ENCODE data around the gene ZDHHC1.
"Not testable (repeated sequence)": the region's sequence is repeated elsewhere in the genome, so short reads cannot be mapped to it uniquely, and the experiment has no call there.

Gene ZDHHC1

DNA sequence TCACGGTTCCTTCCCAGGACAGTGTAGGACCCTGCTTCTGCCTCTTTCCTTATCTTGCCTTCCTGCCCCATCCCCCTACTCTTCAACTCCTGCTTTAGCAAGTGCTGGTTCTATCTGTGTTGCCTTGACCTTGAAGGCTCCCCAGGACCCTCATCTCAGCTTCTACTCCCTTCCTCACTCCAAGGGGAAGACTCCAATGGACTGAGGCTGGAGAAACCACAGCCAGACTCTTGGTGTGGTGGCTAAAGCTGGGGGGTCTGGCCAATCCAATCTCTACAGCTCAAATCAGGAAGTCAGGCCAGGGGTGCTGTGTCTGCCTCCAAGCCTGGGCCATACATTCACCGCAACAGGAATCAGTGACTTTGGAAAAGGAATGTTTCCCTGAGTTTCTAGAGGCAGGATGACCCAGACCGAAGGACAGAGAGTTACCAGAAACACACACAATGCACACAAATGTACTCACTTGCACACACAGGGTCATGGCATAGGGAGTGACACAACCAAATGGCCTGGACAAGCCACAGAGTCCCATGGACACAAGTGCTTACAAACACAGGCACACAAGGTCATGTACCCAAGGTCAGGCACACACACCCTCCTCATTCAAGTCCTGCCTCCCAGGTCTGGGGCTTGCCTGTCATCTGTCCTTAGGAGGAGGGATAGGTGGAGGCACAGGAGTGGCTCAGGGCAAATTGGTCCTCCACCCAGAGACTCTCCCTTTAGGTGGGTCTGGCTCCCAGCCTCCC lies 12.9 kb upstream of the ZDHHC1 start:
- Mint-ChIP-seq H3K9me3 (no peaks in the 10 kb centered on the region), H3K4me3 (peak overlapping the region; percentile 49 to 70), H3K27ac (no peak overlapping the region), H3K27me3 (peaks cover 77% of the 10 kb centered on the region), H3K4me1 (peaks cover 33% of the 10 kb centered on the region)
- ATAC-seq (no peak), DNase-seq (no peak)

GRCh38 chr16:67428146-67428731 lies 12.0 kb upstream of the ZDHHC1 start:
- DNase-seq = peak; percentile 62 to 71
- no peak overlapping the region for H3K27ac Mint-ChIP-seq
- H3K4me3 Mint-ChIP-seq = no peak overlapping the region
- H3K9me3 Mint-ChIP-seq = no peaks in the 10 kb centered on the region
- ATAC-seq = peak; percentile 79
- H3K4me1 Mint-ChIP-seq = peaks cover 33% of the 10 kb centered on the region
- H3K27me3 Mint-ChIP-seq = peaks cover 74% of the 10 kb centered on the region

DNA sequence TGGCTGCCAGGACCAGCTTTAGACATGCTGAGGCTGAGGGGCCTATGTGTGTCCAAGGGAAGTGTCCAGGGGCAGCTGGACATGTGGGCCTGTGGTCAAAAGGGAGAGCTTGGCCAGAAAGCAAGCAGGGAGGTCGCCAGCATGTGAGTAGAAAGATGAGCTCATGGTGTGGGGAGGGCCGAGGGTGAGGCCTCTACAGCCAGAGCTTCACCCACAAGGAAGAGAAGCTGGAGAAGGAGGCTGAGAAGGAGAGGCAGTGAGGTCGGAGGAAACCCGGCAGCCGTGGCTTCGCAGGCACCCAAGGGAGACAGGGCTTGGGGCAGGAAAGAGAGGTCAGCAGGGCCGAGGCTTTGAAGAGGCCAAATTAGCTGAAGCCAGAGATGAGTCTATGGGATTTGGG lies 10.7 kb upstream of the ZDHHC1 start:
- ATAC-seq = no peak

DNA sequence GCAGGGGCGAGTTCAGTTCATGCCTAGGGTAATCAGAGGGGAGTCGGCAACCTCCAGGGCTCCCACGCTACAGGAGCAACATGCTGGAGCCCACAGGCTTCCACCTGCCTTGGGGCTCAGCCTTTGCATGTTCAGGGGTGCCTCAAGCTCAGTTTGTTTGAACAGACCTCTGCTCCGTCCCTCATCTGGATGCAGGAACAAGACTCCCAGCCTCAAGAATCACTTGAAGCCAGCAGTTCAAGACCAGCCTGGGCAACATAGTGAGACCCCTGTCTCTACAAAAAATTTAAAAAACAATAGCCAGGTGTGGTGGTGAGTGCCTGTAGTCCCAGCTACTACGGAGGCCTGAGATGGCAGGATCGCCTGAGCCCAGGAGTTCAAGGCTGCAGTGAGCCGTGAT lies 9.7 kb upstream of the ZDHHC1 start:
- ATAC-seq (no peak), DNase-seq (no peak)
- H3K27me3 Mint-ChIP-seq = peaks cover 60% of the 10 kb centered on the region
- no peaks in the 10 kb centered on the region for H3K9me3 Mint-ChIP-seq
- no peak overlapping the region for H3K27ac Mint-ChIP-seq
- H3K4me1 Mint-ChIP-seq = peaks cover 20% of the 10 kb centered on the region
- no peak overlapping the region for H3K4me3 Mint-ChIP-seq

More for the DNA sequence above, 10.7 kb upstream of the ZDHHC1 start:
- DNase-seq = no peak
- H3K9me3 Mint-ChIP-seq = no peaks in the 10 kb centered on the region
- H3K27ac Mint-ChIP-seq = no peak overlapping the region
- peaks cover 69% of the 10 kb centered on the region for H3K27me3 Mint-ChIP-seq
- no peak overlapping the region for H3K4me3 Mint-ChIP-seq
- peaks cover 25% of the 10 kb centered on the region for H3K4me1 Mint-ChIP-seq

DNA sequence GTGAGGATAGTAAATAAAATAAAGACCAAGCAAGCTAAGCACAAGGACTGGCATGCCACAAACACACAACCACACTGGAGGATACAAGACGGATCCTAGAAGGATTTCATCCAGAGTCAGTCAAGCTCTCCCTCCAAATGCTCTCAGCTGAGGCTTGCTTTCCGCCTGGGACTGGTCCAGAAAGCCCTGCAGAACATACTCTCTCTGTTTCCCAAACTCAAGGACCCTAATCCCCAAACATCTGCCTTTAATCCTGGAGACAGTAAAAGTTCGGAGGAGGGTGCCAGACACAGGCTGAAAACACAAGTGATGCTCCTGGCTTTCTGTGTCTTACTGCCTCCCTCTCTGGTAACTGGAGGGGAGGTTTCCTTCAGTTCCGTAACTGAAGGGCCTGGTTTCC lies 9.3 kb upstream of the ZDHHC1 start:
- Mint-ChIP-seq H3K27ac (no peak overlapping the region), H3K27me3 (peaks cover 60% of the 10 kb centered on the region), H3K4me1 (peaks cover 19% of the 10 kb centered on the region), H3K9me3 (no peaks in the 10 kb centered on the region), H3K4me3 (no peak overlapping the region)
- no peak for DNase-seq
- ATAC-seq = no peak

- Mint-ChIP-seq H3K27me3 (peaks cover 54% of the 10 kb centered on the region), H3K4me1 (peaks cover 14% of the 10 kb centered on the region), H3K9me3 (no peaks in the 10 kb centered on the region), H3K27ac (no peak overlapping the region), H3K4me3 (no peak overlapping the region)
- DNase-seq (no peak), ATAC-seq (no peak)
Measured at GRCh38 chr16:67425061-67425460, 8.8 kb upstream of the ZDHHC1 start.

DNA sequence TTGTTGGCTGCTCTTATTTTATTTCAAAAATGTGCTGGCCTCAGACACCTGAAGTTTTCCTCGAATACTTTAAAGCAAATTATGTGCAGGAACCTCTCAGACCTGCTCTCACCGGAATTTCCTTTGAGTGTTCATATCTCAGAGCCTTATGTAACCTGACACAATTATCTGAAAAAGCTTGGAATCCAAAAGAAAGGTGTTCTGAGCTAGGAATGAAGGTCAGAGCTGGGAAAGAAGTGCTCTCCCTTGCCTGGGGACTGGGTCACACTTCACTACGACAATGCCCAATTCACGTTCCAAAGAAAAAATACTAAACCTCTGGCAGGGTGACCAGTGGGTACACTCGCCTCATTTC lies 8.0 kb upstream of the ZDHHC1 start:
- no peaks in the 10 kb centered on the region for H3K9me3 Mint-ChIP-seq
- no peak overlapping the region for H3K27ac Mint-ChIP-seq
- DNase-seq (no peak), ATAC-seq (no peak)
- no peak overlapping the region for H3K4me3 Mint-ChIP-seq
- peaks cover 53% of the 10 kb centered on the region for H3K27me3 Mint-ChIP-seq
- H3K4me1 Mint-ChIP-seq = peaks cover 7% of the 10 kb centered on the region

- Mint-ChIP-seq H3K9me3 (no peaks in the 10 kb centered on the region), H3K27ac (no peak overlapping the region), H3K27me3 (peaks cover 51% of the 10 kb centered on the region), H3K4me3 (no peak overlapping the region), H3K4me1 (peaks cover 5% of the 10 kb centered on the region)
- no peak for ATAC-seq
- DNase-seq = no peak
Measured at GRCh38 chr16:67423611-67424260, 7.5 kb upstream of the ZDHHC1 start.

GRCh38 chr16:67423015-67423414 lies 6.7 kb upstream of the ZDHHC1 start:
- ATAC-seq (no peak), DNase-seq (no peak)
- no peak overlapping the region for H3K27ac Mint-ChIP-seq
- H3K9me3 Mint-ChIP-seq = no peaks in the 10 kb centered on the region
- H3K4me1 Mint-ChIP-seq = no peaks in the 10 kb centered on the region
- no peak overlapping the region for H3K4me3 Mint-ChIP-seq
- peaks cover 49% of the 10 kb centered on the region for H3K27me3 Mint-ChIP-seq

DNA sequence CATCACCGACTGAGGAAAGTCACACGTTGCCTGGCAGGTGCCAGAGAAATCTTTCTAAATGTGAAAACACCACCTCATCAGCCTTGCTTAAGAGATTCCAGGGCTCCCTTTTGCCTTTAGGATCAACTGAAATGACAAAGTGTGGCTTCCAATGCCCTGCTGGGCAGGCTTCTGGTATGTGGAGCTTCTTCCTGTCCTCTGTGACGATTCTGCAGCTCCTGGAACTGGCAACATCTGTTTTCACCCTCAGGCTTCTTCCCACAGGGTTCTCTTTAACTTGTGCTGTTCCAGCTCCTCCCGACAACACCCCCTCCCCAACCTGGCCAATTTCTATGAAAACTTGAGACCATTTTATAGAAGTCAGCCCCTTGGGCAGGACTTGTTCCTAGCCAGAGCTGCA lies 4.8 kb upstream of the ZDHHC1 start:
- H3K27me3 Mint-ChIP-seq = peaks cover 50% of the 10 kb centered on the region
- no peak overlapping the region for H3K27ac Mint-ChIP-seq
- ATAC-seq (no peak), DNase-seq (no peak)
- peaks cover 6% of the 10 kb centered on the region for H3K4me1 Mint-ChIP-seq
- no peaks in the 10 kb centered on the region for H3K9me3 Mint-ChIP-seq
- H3K4me3 Mint-ChIP-seq = no peak overlapping the region

- H3K4me3 Mint-ChIP-seq = no peak overlapping the region
- H3K4me1 Mint-ChIP-seq = peaks cover 12% of the 10 kb centered on the region
- ATAC-seq (no peak), DNase-seq (no peak)
- no peaks in the 10 kb centered on the region for H3K9me3 Mint-ChIP-seq
- no peak overlapping the region for H3K27ac Mint-ChIP-seq
- H3K27me3 Mint-ChIP-seq = peaks cover 49% of the 10 kb centered on the region
Measured at GRCh38 chr16:67419931-67420330, 3.7 kb upstream of the ZDHHC1 start.

GRCh38 chr16:67419502-67419901 lies 3.2 kb upstream of the ZDHHC1 start:
- ATAC-seq = no peak
- H3K4me1 Mint-ChIP-seq = peaks cover 12% of the 10 kb centered on the region
- H3K27ac Mint-ChIP-seq = no peak overlapping the region
- peaks cover 49% of the 10 kb centered on the region for H3K27me3 Mint-ChIP-seq
- no peak for DNase-seq
- H3K4me3 Mint-ChIP-seq = no peak overlapping the region
- H3K9me3 Mint-ChIP-seq = no peaks in the 10 kb centered on the region

- no peak for DNase-seq
- Mint-ChIP-seq H3K4me1 (peaks cover 12% of the 10 kb centered on the region), H3K4me3 (peak overlapping the region; percentile 34 to 44), H3K9me3 (no peaks in the 10 kb centered on the region), H3K27me3 (peaks cover 53% of the 10 kb centered on the region), H3K27ac (peak overlapping the region in 1 of 2 donors; percentile 77)
- ATAC-seq = no peak
Measured at GRCh38 chr16:67417333-67418061, 1.2 kb upstream of the ZDHHC1 start.

DNA sequence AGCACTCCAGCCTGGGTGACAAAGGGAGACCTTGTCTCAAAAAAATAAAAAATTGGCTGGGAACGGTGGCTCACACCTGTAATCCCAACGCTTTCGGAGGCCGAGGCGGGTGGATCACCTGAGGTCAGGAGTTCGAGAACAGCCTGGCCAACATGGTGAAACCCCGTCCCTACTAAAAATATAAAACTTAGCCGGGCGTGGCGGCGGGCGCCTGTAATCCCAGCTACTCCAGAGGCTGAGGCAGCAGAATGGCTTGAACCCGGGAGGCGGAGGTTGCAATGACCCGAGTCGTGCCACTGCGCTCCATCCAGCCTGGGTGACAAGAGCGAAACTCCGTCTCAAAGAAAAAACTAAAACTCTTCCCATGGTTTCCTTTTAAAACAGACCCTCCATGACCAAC lies 856 bp downstream of the ZDHHC1 start:
- not testable (repeated sequence) for H3K9me3 Mint-ChIP-seq, DNase-seq, ATAC-seq
- Mint-ChIP-seq H3K4me1 (peaks cover 12% of the 10 kb centered on the region), H3K27me3 (peaks cover 49% of the 10 kb centered on the region), H3K27ac (peak overlapping the region in 1 of 2 donors; percentile 23), H3K4me3 (peak overlapping the region; percentile 81 to 83)

- Mint-ChIP-seq H3K4me3 (no peak overlapping the region), H3K4me1 (peaks cover 12% of the 10 kb centered on the region), H3K27ac (no peak overlapping the region), H3K9me3 (no peaks in the 10 kb centered on the region), H3K27me3 (peaks cover 53% of the 10 kb centered on the region)
- no peak for DNase-seq
- no peak for ATAC-seq
Measured at GRCh38 chr16:67413978-67414911, 2.0 kb downstream of the ZDHHC1 start.
